HG02571 (cell line): ENCODE data around the gene IRS2.

Experiments used
- ATAC-seq: cut with Tn5 transposase; IDR thresholded peaks from one replicate; pipeline ENCODE4 v1.9.1; 2021; ENCODE audit warnings: mild to moderate bottlenecking, moderate library complexity; ENCODE audit not compliant: unreplicated experiment

The IRS2 gene

GRCh38 chr13:109782823-109783431, 3.5 kb downstream of the IRS2 start:
- no peak for ATAC-seq

- no peak for ATAC-seq
These were observed 4.1 kb downstream of the IRS2 start for GRCh38 chr13:109782066-109782822.

GRCh38 chr13:109781384-109782065, 4.9 kb downstream of the IRS2 start:
- ATAC-seq = no peak

GRCh38 chr13:109780845-109781383, 5.5 kb downstream of the IRS2 start:
- ATAC-seq = no peak

GRCh38 chr13:109779876-109780510, 6.4 kb downstream of the IRS2 start:
- ATAC-seq = no peak

- no peak for ATAC-seq
These were observed 7.3 kb downstream of the IRS2 start for GRCh38 chr13:109779074-109779473.

- no peak for ATAC-seq
These were observed 8.3 kb downstream of the IRS2 start for GRCh38 chr13:109778102-109778542.

GRCh38 chr13:109776575-109776974, 9.8 kb downstream of the IRS2 start:
- no peak for ATAC-seq

- ATAC-seq = no peak
These were observed 12.6 kb downstream of the IRS2 start for GRCh38 chr13:109773786-109774185.

GRCh38 chr13:109773276-109773675, 13.1 kb downstream of the IRS2 start:
- ATAC-seq = no peak

- ATAC-seq = no peak
These were observed 14.5 kb downstream of the IRS2 start for GRCh38 chr13:109771926-109772325.

- no peak for ATAC-seq
These were observed 15.9 kb downstream of the IRS2 start for GRCh38 chr13:109770436-109770835.

GRCh38 chr13:109769921-109770320, 16.5 kb downstream of the IRS2 start:
- ATAC-seq = no peak

- ATAC-seq = no peak
These were observed 17.1 kb downstream of the IRS2 start for GRCh38 chr13:109769275-109769674.

GRCh38 chr13:109768616-109769015, 17.8 kb downstream of the IRS2 start:
- ATAC-seq = no peak

- no peak for ATAC-seq
These were observed 18.2 kb downstream of the IRS2 start for GRCh38 chr13:109768176-109768575.

- ATAC-seq = no peak
These were observed 19.4 kb downstream of the IRS2 start for GRCh38 chr13:109767023-109767422.

GRCh38 chr13:109764470-109765291, 21.7 kb downstream of the IRS2 start:
- ATAC-seq = no peak

GRCh38 chr13:109764045-109764444, 22.3 kb downstream of the IRS2 start:
- ATAC-seq = no peak

- no peak for ATAC-seq
These were observed 23.6 kb downstream of the IRS2 start for GRCh38 chr13:109762791-109763190.
